ENCODE results near the gene NUDCD3. TPM values are rescaled to one million over a fixed set of nuclear protein-coding genes. Genes with fewer than 3 reads are reported as not detected.

The NUDCD3 gene
- total and polyA plus RNA-seq, 10 donors, result 21.7 to 97.9 (median 41.3) TPM

- peaks cover 0 to 41% (median 9%) of the 10 kb centered on the region in 6 donors for H3K4me1 ChIP-seq
- intact Hi-C loops (cut with DNase I; ENCODE audit: low total_unique reads), result no loop called here
Observed at GRCh38 chr7:44447874-44448425, 42.5 kb downstream of the NUDCD3 start.

GRCh38 chr7:44445986-44446671 lies 44.3 kb downstream of the NUDCD3 start:
- H3K27ac ChIP-seq, result no peak overlapping the region
- H3K9me3 ChIP-seq, result no peaks in the 10 kb centered on the region
- intact Hi-C loops (cut with DNase I; ENCODE audit: low total_unique reads), result no loop called here
- DNase-seq, result no peak
- H3K4me1 ChIP-seq, result peaks cover 0 to 38% (median 11%) of the 10 kb centered on the region in 6 donors
- H3K36me3 ChIP-seq, result peaks cover 0 to 64% (median 15%) of the 10 kb centered on the region in 6 donors
- no peaks in the 10 kb centered on the region for H3K27me3 ChIP-seq (replicated peaks in 1 of 7)
- no peak overlapping the region for H3K4me3 ChIP-seq
- 85 to 97% (median 94%) methylated on average over 2 of the region's 2 CpGs for WGBS, 5 donors
- TF ChIP-seq CTCF (IDR thresholded peaks at IDR 0.05 in 8 of 11, conservative IDR thresholded peaks at IDR 0.05 in 3 of 11) (no peak), POLR2A (IDR thresholded peaks at IDR 0.05) (no peak), POLR2AphosphoS5 (IDR thresholded peaks at IDR 0.05) (no peak)

More at GRCh38 chr7:44447874-44448425, 42.5 kb downstream of the NUDCD3 start:
- no peak for DNase-seq
- TF ChIP-seq POLR2A (IDR thresholded peaks at IDR 0.05) (no peak), CTCF (IDR thresholded peaks at IDR 0.05 in 8 of 11, conservative IDR thresholded peaks at IDR 0.05 in 3 of 11) (no peak)
- H3K27ac ChIP-seq, result no peak overlapping the region
- H3K4me3 ChIP-seq, result no peak overlapping the region
- 84 to 95% (median 92%) methylated on average over 5 of the region's 5 CpGs for WGBS, 5 donors
- peaks cover 2 to 82% (median 19%) of the 10 kb centered on the region in 6 donors for H3K36me3 ChIP-seq
- no peaks in the 10 kb centered on the region for H3K27me3 ChIP-seq (replicated peaks in 1 of 7)
- no peaks in the 10 kb centered on the region for H3K9me3 ChIP-seq

- 88 to 99% (median 91%) methylated on average over 3 of the region's 3 CpGs for WGBS, 5 donors
- no peaks in the 10 kb centered on the region for H3K27me3 ChIP-seq (replicated peaks in 1 of 7)
- TF ChIP-seq CTCF (IDR thresholded peaks at IDR 0.05 in 8 of 11, conservative IDR thresholded peaks at IDR 0.05 in 3 of 11) (no peak), POLR2AphosphoS5 (IDR thresholded peaks at IDR 0.05) (no peak), POLR2A (IDR thresholded peaks at IDR 0.05) (no peak)
- peaks cover 0 to 23% (median 2%) of the 10 kb centered on the region in 6 donors for H3K4me1 ChIP-seq
- H3K27ac ChIP-seq, result no peak overlapping the region
- H3K36me3 ChIP-seq, result peaks cover 0 to 47% (median 4%) of the 10 kb centered on the region in 6 donors
- intact Hi-C loops (cut with DNase I; ENCODE audit: low total_unique reads), result no loop called here
- DNase-seq, result no peak
- H3K9me3 ChIP-seq, result no peaks in the 10 kb centered on the region
- no peak overlapping the region for H3K4me3 ChIP-seq
Observed at GRCh38 chr7:44441079-44441478, 49.4 kb downstream of the NUDCD3 start.

GRCh38 chr7:44440577-44441078 lies 49.8 kb downstream of the NUDCD3 start:
- H3K27me3 ChIP-seq (replicated peaks in 1 of 7), result no peaks in the 10 kb centered on the region
- H3K4me3 ChIP-seq, result no peak overlapping the region
- no peak overlapping the region for H3K27ac ChIP-seq
- intact Hi-C loops (cut with DNase I; ENCODE audit: low total_unique reads), result no loop called here
- TF ChIP-seq POLR2A (IDR thresholded peaks at IDR 0.05) (no peak), POLR2AphosphoS5 (IDR thresholded peaks at IDR 0.05) (no peak), CTCF (IDR thresholded peaks at IDR 0.05 in 8 of 11, conservative IDR thresholded peaks at IDR 0.05 in 3 of 11) (no peak)
- no peak for DNase-seq
- H3K36me3 ChIP-seq, result peaks cover 0 to 43% (median 4%) of the 10 kb centered on the region in 6 donors
- H3K9me3 ChIP-seq, result no peaks in the 10 kb centered on the region
- peaks cover 0 to 23% (median 2%) of the 10 kb centered on the region in 6 donors for H3K4me1 ChIP-seq
